BLaER1 treated with 17β-estradiol and CSF1 and Interleukin-3, amounts not matched to agents 10 nM and 100 nM (cell line): ENCODE data around the gene TNKS1BP1.
A peak's percentile ranks its signal among the peaks of the same experiment; 100 is the strongest.
"Not testable (repeated sequence)": the region's sequence is repeated elsewhere in the genome, so short reads cannot be mapped to it uniquely, and the experiment has no call there.

Source experiments
- H3K27ac ChIP-seq, 11 experiments: shearing (Covaris generic); formaldehyde crosslinking; 2 replicates each; pipeline ENCODE4 v1.8.1; 2022
- H3K27me3 ChIP-seq, 11 experiments: shearing (Covaris generic); formaldehyde crosslinking; 2 replicates each; pipeline ENCODE4 v1.8.1; 2022
- H3K36me3 ChIP-seq, 11 experiments: shearing (Covaris generic); formaldehyde crosslinking; 2 replicates each; pipeline ENCODE4 v1.8.1; 2022
- H3K4me1 ChIP-seq, 10 experiments: shearing (Covaris generic); formaldehyde crosslinking; 2 replicates each; pipeline ENCODE4 v1.8.1; 2022
- H3K4me2 ChIP-seq, 11 experiments: shearing (Covaris generic); formaldehyde crosslinking; 2 replicates each; pipeline ENCODE4 v1.8.1; 2022
- H3K4me3 ChIP-seq, 10 experiments: shearing (Covaris generic); formaldehyde crosslinking; 2 replicates each; pipeline ENCODE4 v1.8.1; 2022
- H3K9ac ChIP-seq, 11 experiments: shearing (Covaris generic); formaldehyde crosslinking; 2 replicates each; pipeline ENCODE4 v1.8.1; 2022
- H3K9me3 ChIP-seq, 11 experiments: shearing (Covaris generic); formaldehyde crosslinking; replicated peaks in 1 of 11; 2 replicates each; pipeline ENCODE4 v1.8.1; 2022
- H4K20me1 ChIP-seq, 11 experiments: shearing (Covaris generic); formaldehyde crosslinking; 2 replicates each; pipeline ENCODE4 v1.8.1; 2022
- Cebpa-rat ChIP-seq, 11 experiments: shearing (Covaris generic); IDR thresholded peaks; 2 replicates each; pipeline ENCODE4 v1.8.1; 2022

TNKS1BP1 gene

GRCh38 chr11:57363131-57364080 lies 38.7 kb upstream of the TNKS1BP1 start:
- no peak overlapping the region for H3K4me2 ChIP-seq
- H3K36me3 ChIP-seq: no peaks in the 10 kb centered on the region
- no peaks in the 10 kb centered on the region for H4K20me1 ChIP-seq
- no peaks in the 10 kb centered on the region for H3K9me3 ChIP-seq
- H3K4me3 ChIP-seq: no peak overlapping the region
- TF ChIP-seq Cebpa-rat (IDR thresholded peaks at IDR 0.05): no peak
- H3K27me3 ChIP-seq: no peaks in the 10 kb centered on the region
- H3K4me1 ChIP-seq: peaks cover 0 to 17% (median 12%) of the 10 kb centered on the region in 10 experiments; a peak in 16 of 20 replicates
- H3K9ac ChIP-seq: no peak overlapping the region
- no peak overlapping the region for H3K27ac ChIP-seq

- H3K9me3 ChIP-seq: no peaks in the 10 kb centered on the region
- no peak overlapping the region for H3K27ac ChIP-seq
- H3K4me3 ChIP-seq: no peak overlapping the region
- no peak overlapping the region for H3K4me2 ChIP-seq
- no peaks in the 10 kb centered on the region for H3K36me3 ChIP-seq
- no peak for TF ChIP-seq Cebpa-rat (IDR thresholded peaks at IDR 0.05)
- no peak overlapping the region for H3K9ac ChIP-seq
- H3K27me3 ChIP-seq: no peaks in the 10 kb centered on the region
- no peaks in the 10 kb centered on the region for H4K20me1 ChIP-seq
- H3K4me1 ChIP-seq: peaks cover under 1 to 29% (median 15%) of the 10 kb centered on the region in 10 experiments; a peak in 18 of 20 replicates
Observed at GRCh38 chr11:57361926-57362325, 37.2 kb upstream of the TNKS1BP1 start.

GRCh38 chr11:57361420-57361819 lies 36.7 kb upstream of the TNKS1BP1 start:
- H3K9me3 ChIP-seq, H3K4me3 ChIP-seq, H3K27me3 ChIP-seq, H3K9ac ChIP-seq, H3K4me2 ChIP-seq, H4K20me1 ChIP-seq, H3K27ac ChIP-seq, H3K36me3 ChIP-seq: not testable (repeated sequence)
- peaks cover 6 to 34% (median 20%) of the 10 kb centered on the region in 10 experiments for H3K4me1 ChIP-seq

GRCh38 chr11:57360991-57361390 lies 36.2 kb upstream of the TNKS1BP1 start:
- no peak for TF ChIP-seq Cebpa-rat (IDR thresholded peaks at IDR 0.05)
- peaks cover 10 to 39% (median 25%) of the 10 kb centered on the region in 10 experiments for H3K4me1 ChIP-seq
- no peaks in the 10 kb centered on the region for H3K36me3 ChIP-seq
- H3K27me3 ChIP-seq: no peaks in the 10 kb centered on the region
- no peaks in the 10 kb centered on the region for H4K20me1 ChIP-seq
- H3K9me3 ChIP-seq: no peaks in the 10 kb centered on the region
- H3K4me2 ChIP-seq: no peak overlapping the region
- no peak overlapping the region for H3K27ac ChIP-seq
- H3K4me3 ChIP-seq: no peak overlapping the region
- no peak overlapping the region for H3K9ac ChIP-seq

GRCh38 chr11:57359896-57360690 lies 35.3 kb upstream of the TNKS1BP1 start:
- no peaks in the 10 kb centered on the region for H4K20me1 ChIP-seq
- H3K27ac ChIP-seq: no peak overlapping the region
- no peaks in the 10 kb centered on the region for H3K36me3 ChIP-seq
- 0 out of 22 replicates have a peak overlapping the region, but pooled peaks of 1 of the 11 experiments have one; percentile 2 for H3K9ac ChIP-seq
- H3K4me2 ChIP-seq: peak overlapping the region in 1 of 11 experiments; percentile 78; a peak in 1 of 22 replicates
- peaks cover 19 to 48% (median 34%) of the 10 kb centered on the region in 10 experiments for H3K4me1 ChIP-seq
- no peaks in the 10 kb centered on the region for H3K9me3 ChIP-seq
- H3K27me3 ChIP-seq: no peaks in the 10 kb centered on the region
- no peak for TF ChIP-seq Cebpa-rat (IDR thresholded peaks at IDR 0.05)
- no peak overlapping the region for H3K4me3 ChIP-seq

- H3K27me3 ChIP-seq: no peaks in the 10 kb centered on the region
- H3K4me2 ChIP-seq: peak overlapping the region in 5 of 11 experiments; percentile 1 to 78 (median 40); a peak in 8 of 22 replicates
- no peaks in the 10 kb centered on the region for H3K36me3 ChIP-seq
- H3K27ac ChIP-seq: no peak overlapping the region
- no peaks in the 10 kb centered on the region for H4K20me1 ChIP-seq
- peaks cover 26 to 55% (median 41%) of the 10 kb centered on the region in 10 experiments for H3K4me1 ChIP-seq
- no peak for TF ChIP-seq Cebpa-rat (IDR thresholded peaks at IDR 0.05)
- no peak overlapping the region for H3K4me3 ChIP-seq
- H3K9ac ChIP-seq: peak overlapping the region in 1 of 11 experiments; percentile 2; a peak in 1 of 22 replicates
- H3K9me3 ChIP-seq: no peaks in the 10 kb centered on the region
Observed at GRCh38 chr11:57359396-57359795, 34.6 kb upstream of the TNKS1BP1 start.

- Histone ChIP-seq H3K36me3 (no peaks in the 10 kb centered on the region), H3K27me3 (no peaks in the 10 kb centered on the region), H4K20me1 (no peaks in the 10 kb centered on the region), H3K9ac (no peak overlapping the region), H3K4me1 (peaks cover 30 to 59% (median 45%) of the 10 kb centered on the region in 10 experiments), H3K4me3 (no peak overlapping the region), H3K4me2 (peak overlapping the region in 6 of 11 experiments; percentile 1 to 78 (median 24); a peak in 9 of 22 replicates), H3K27ac (0 out of 22 replicates have a peak overlapping the region, but pooled peaks of 1 of the 11 experiments have one; percentile 9), H3K9me3 (no peaks in the 10 kb centered on the region)
- no peak for TF ChIP-seq Cebpa-rat (IDR thresholded peaks at IDR 0.05)
Observed at GRCh38 chr11:57358991-57359390, 34.2 kb upstream of the TNKS1BP1 start.

- Histone ChIP-seq H3K4me1 (peaks cover 34 to 63% (median 49%) of the 10 kb centered on the region in 10 experiments), H3K36me3 (no peaks in the 10 kb centered on the region), H3K4me2 (peak overlapping the region in 6 of 11 experiments; percentile 1 to 78 (median 24); a peak in 9 of 22 replicates), H4K20me1 (no peaks in the 10 kb centered on the region), H3K27ac (0 out of 22 replicates have a peak overlapping the region, but pooled peaks of 1 of the 11 experiments have one; percentile 9), H3K9ac (no peak overlapping the region), H3K9me3 (no peaks in the 10 kb centered on the region), H3K4me3 (no peak overlapping the region), H3K27me3 (no peaks in the 10 kb centered on the region)
- no peak for TF ChIP-seq Cebpa-rat (IDR thresholded peaks at IDR 0.05)
Observed at GRCh38 chr11:57358543-57358961, 33.8 kb upstream of the TNKS1BP1 start.

GRCh38 chr11:57357856-57358255 lies 33.1 kb upstream of the TNKS1BP1 start:
- Histone ChIP-seq H3K9me3 (0 out of 22 replicates have a peak, but pooled peaks cover 0 to 1% (median 0%) of the 10 kb centered on the region in 11 experiments), H3K9ac (no peak overlapping the region), H4K20me1 (no peaks in the 10 kb centered on the region), H3K4me2 (peak overlapping the region in 3 of 11 experiments; percentile 40 to 78 (median 54); a peak in 4 of 22 replicates), H3K27ac (no peak overlapping the region), H3K36me3 (no peaks in the 10 kb centered on the region), H3K27me3 (no peaks in the 10 kb centered on the region), H3K4me3 (no peak overlapping the region), H3K4me1 (peaks cover 41 to 65% (median 52%) of the 10 kb centered on the region in 10 experiments)
- TF ChIP-seq Cebpa-rat (IDR thresholded peaks at IDR 0.05): no peak
